Keratinocyte (primary cell): ENCODE results near the gene CC2D1B.

Experiments
- CTCF ChIP-seq, 3 experiments: IDR thresholded peaks in 1 of 3; conservative IDR thresholded peaks in 1 of 3; optimal IDR thresholded peaks in 1 of 3; 2 replicates in 2 of 3; 3 replicates in 1 of 3; pipeline versions ENCODE3 to v1.5.1; 2011; ENCODE audit warnings: low read length in 3 of 3, mild to moderate bottlenecking in 3 of 3, moderate library complexity in 2 of 3, control low read depth in 1 of 3, inconsistent platforms in 1 of 3; ENCODE audit not compliant: insufficient read depth in 2 of 3; ENCODE audit errors: extremely low read depth in 1 of 3
- EZH2 ChIP-seq: IDR thresholded peaks from one replicate; pipeline ENCODE4 v1.6.1; 2012; ENCODE audit warnings: inconsistent platforms, mild to moderate bottlenecking, low read length, moderate library complexity

- no peak for TF ChIP-seq CTCF (optimal IDR thresholded peaks at IDR 0.05 in 1 of 3, IDR thresholded peaks at IDR 0.05 in 1 of 3, conservative IDR thresholded peaks at IDR 0.05 in 1 of 3; ENCODE audit: extremely low read depth in 1 of 3, insufficient read depth in 2 of 3, low read length in 3 of 3)
- TF ChIP-seq EZH2: no peak
These were observed 48.9 kb upstream of the CC2D1B start for GRCh38 chr1:52414942-52415341.
